Hepatic stellate cell (primary cell): ENCODE data around the gene LHX2.

ENCODE experiments used
- DNase-seq: peaks from one replicate; pipeline ENCODE4 v3.0.0; 2011; ENCODE audit warnings: low spot score

LHX2 gene

DNA sequence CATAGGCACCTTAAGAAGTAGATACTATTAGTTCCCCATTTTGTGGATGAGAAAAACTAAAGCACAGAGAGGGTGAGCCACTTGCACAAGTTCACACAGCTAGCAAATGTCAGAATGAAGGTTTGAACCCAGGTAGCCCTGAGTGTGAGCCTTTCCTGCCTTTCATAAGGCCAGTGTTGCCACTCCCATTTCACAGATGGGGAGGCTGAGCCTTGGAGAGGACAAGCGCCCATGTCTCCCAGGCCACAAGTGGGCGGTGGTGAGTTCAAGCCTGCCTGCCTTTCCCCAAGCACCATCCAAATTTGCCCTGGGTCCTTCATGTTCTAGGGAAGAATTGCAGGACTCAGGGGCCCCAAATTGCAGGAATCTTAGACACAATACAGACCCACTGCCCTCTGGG, 50.6 kb downstream of the LHX2 start:
- no peak for DNase-seq

DNA sequence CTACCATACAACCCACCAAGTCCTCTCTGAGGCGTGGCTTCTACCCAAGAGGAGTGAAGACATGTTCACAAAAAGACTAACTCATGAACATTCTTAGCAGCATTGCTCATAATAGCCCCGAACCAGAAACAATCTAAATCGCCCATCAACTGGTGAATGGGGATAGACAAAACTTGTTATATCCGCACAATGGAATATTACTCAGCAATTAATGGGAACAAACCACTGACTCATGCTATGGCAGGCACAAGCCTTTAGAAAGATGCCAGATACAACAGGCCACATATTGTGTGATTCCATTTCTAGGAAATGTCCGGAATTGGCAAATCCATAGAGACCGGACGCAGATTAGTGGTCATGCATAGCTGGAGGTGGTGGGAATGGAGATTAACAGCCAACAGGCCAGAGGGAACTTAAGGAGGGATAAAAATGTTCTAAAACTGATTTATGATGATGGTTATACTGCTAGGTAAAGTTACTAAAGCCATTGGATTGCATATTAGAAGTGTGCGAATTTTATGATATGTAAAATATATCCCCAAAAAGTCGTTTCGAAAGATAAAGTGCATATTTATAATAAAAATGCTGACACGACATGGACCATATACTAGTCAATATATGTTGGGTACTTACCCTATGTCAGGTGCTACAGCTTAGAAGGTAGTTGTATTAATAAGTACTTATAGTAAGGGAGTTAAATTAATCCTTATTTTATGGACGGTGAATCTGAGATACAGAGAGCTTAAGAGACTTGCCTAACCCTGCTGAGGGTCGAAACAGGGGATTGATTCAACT, 55.4 kb downstream of the LHX2 start:
- DNase-seq = no peak

DNA sequence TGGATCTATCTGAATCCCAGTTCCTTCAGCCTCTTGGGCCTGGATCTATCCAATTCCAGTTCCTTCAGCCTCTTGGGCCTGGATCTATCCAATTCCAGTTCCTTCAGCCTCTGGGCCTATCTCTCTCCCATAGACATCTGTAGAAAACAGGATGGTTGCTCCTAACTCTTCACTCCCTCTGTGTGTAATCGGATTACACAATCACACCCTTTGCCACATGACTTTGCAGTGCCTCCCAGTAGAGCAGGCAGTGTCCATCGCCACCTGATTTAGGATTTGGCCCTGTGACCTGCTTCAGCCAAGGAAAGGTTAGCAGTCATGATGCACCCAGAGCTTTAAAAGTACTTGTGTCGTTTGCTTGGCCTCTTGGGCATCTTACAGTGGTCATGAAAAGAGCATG, 56.7 kb downstream of the LHX2 start:
- no peak for DNase-seq

DNA sequence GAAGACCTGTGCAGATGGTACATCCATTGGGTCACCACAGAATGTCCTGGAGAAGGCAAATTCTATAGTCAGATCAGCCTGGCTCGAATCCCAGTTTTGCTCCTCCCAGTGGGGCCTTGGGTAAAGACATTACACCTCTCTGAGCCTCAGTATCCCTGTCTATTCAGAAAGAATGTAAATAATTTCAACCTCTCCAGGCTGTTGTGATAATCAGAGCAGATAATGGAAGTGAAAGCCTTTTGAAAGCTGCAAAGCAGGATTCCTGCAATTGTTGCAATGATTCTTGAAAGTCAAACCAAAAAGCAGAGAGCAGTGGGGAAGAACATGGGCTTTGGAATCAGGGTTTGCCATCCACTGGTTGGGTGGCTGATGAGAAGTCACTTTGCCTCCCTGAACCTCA, 63.2 kb downstream of the LHX2 start:
- DNase-seq = no peak

DNA sequence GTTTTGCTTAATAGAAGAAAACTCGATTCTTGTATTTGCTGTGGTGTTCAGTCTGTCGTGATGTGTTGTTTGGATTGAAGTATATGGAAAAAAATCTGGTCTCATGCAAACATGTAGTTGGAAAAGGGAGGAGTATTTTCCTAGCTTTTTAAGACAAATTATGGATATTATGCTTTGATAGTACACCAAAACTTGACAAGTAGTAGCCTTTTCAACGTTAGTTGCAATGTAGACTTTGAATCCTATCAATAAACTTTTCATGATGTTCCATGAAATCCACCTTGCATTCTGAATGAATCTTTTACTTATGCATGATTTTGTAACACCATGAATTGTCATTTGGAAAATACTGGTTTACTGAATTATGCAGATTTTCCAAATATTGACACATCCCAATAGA, 64.2 kb downstream of the LHX2 start:
- no peak for DNase-seq

DNA sequence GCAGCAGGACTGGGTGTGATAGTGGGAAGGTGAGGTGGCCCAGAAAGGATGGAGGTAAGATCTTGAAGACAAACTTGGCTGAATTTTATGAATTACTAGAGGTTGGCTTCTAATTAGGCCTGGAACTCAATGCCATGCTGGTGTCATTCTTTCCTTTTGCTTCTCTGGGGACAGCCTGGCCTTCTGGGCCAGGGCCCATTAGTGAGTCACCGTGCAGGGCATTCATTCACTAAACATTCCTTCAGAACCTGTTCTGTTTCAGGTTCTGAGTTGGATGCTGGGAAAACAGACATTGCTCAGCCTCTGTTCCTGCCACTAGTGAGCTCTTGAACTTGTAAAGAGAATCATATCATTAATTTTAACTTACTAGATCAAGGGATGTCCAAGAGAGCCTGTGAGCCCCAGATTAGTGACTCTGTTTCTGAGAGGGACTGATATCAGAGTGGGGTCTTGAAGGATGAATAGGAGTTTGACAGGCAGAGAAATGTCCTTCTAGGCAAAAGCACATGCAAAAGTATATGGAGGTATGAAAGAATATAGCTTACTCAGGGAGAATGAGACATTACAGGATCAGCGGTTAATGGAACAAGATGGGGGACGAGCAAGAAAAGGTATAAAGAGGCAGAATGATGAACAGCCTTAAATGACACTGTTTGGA, 66.5 kb downstream of the LHX2 start:
- DNase-seq = no peak

DNA sequence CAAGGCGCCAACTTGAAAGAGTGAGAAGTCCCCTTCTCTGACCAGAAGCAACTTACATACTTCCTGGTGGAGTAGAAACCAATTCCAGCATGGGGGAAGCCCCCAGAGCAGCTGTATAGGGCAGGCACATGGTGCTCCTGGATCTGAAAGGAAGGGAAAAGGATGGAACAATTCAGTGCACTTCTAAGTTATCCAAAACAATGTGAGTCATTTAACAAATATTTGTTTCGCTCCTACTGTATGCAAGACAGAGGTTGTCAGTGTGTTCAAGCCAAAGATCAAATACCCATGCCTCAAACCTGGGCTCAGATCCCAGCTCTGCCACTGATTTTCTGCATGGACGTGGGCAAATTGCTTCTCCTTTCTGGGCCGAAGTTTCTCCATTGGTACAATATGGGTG, 67.1 kb downstream of the LHX2 start:
- DNase-seq = peak; percentile 20

DNA sequence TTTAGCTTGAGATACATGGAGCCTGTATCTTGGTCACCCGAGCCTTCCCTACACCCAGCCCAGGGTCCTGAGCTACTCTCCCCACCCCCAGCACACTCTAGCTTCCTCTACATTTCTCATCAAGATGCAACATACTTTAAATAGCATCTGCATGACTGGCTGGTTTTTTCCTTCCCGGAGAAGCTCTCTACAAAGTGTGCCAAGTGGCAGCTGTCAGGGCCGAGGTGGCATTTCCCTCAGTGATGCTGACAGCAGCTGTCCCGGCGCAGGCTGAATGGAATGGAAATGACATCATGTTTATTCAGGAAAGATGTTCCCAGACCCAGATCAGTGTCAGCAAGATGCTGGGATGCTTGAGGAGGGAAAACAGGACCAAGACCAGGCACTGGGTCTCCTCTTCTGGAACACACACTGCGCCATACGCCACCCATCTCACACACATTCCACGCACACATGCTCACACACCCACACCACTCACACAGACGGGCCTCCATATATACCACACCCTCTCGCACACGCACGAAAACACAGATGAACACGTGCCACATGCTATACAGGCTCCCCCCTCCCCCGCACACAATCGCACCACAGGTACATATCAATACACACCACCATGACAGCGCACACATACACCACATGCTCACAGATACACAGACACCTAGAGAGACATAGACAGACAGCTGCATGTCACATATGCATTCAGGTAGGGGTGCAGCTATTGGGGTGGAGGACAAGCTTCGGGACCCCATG, 67.8 kb downstream of the LHX2 start:
- DNase-seq = peak; percentile 68

DNA sequence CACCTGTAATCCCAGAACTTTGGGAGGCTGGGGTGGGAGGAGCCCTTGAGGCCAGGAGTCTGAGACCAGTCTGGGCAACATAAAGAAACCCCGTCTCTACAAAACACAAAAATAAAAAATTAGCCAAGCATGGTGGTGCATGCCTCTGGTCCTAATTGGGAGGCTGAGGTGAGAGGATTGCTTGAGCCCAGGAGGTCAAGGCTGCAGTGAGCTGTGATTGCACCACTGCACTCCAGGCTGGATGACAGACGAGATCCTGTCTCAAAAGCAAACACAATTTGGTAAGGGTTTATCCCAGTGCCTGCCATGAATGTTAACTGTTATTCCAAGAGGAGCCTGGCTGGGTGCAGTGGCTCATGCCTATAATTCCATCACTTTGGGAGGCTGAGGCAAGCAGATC, 71.1 kb downstream of the LHX2 start:
- DNase-seq = no peak
